MCF 10A (cell line): ENCODE measurements around the gene DGCR8. TPM values are rescaled to one million over a fixed set of nuclear protein-coding genes. Genes with fewer than 3 reads are reported as not detected.
A peak's percentile ranks its signal among the peaks of the same experiment; 100 is the strongest.

Experiments
- BruUV-seq: library from RNA; stranded (reverse); fragments of 400-500 nt; replicated peaks from 2 replicates; lab custom pipeline; 2021; lab: Mats Ljungman, UMichigan
- CTCF ChIA-PET: fragments of 300-600 bp; sonication (Branson Sonifier 250); formaldehyde crosslinking; extraction: SDS; loops from one replicate; lab custom pipeline; 2021; ENCODE audit warnings: antibody characterized with exemption, inconsistent platforms; lab: Yijun Ruan, JAX
- POLR2A ChIA-PET: fragments of 300-600, 350-650 bp; sonication (Branson Sonifier 250); formaldehyde crosslinking; extraction: SDS; loops from one replicate; lab custom pipeline; 2020; ENCODE audit warnings: antibody characterized with exemption, inconsistent platforms; lab: Yijun Ruan, JAX
- DNase-seq: peaks from one replicate; pipeline ENCODE4 v3.0.0-alpha.2; 2018; ENCODE audit not compliant: unreplicated experiment
- H3K27ac Mint-ChIP-seq: one replicate; pipeline ENCODE4 v1.8.0; 2022; ENCODE audit warnings: mild to moderate bottlenecking, low read depth, mixed read lengths; ENCODE audit not compliant: unreplicated experiment
- H3K27me3 Mint-ChIP-seq: one replicate; pipeline ENCODE4 v1.8.0; 2022; ENCODE audit warnings: mixed read lengths; ENCODE audit not compliant: insufficient read depth, unreplicated experiment
- H3K36me3 Mint-ChIP-seq: one replicate; pipeline ENCODE4 v1.8.0; 2022; ENCODE audit warnings: mild to moderate bottlenecking, moderate library complexity, mixed read lengths; ENCODE audit not compliant: insufficient read depth, unreplicated experiment
- H3K4me1 Mint-ChIP-seq: one replicate; pipeline ENCODE4 v1.8.0; 2022; ENCODE audit warnings: mixed read lengths; ENCODE audit not compliant: insufficient read depth, unreplicated experiment
- H3K4me3 Mint-ChIP-seq: one replicate; pipeline ENCODE4 v1.8.0; 2022; ENCODE audit warnings: mild to moderate bottlenecking, moderate library complexity, mixed read lengths; ENCODE audit not compliant: unreplicated experiment
- H3K9me3 Mint-ChIP-seq: one replicate; pipeline ENCODE4 v1.8.0; 2022; ENCODE audit warnings: mixed read lengths; ENCODE audit not compliant: unreplicated experiment
- intact Hi-C: fragments of 100-400 bp; cut with micrococcal nuclease; formaldehyde crosslinking; loops from 2 replicates; pipeline ENCODE4 v1.14.1; 2022
- total RNA-seq: library from RNA; stranded (reverse); gene quantifications from 2 replicates; pipeline ENCODE4 v1.2.3, GENCODE V29; 2022
- TF ChIP-seq, protein P1 (sequence below): fragments of 200-600 bp; IDR thresholded peaks from one replicate; pipeline ENCODE4 v1.8.0; 2022; ENCODE audit warnings: antibody characterized with exemption, mild to moderate bottlenecking; ENCODE audit not compliant: unreplicated experiment

Gene DGCR8
- total RNA-seq, 1 experiment from 2014 or later, result 40.8 TPM

DNA sequence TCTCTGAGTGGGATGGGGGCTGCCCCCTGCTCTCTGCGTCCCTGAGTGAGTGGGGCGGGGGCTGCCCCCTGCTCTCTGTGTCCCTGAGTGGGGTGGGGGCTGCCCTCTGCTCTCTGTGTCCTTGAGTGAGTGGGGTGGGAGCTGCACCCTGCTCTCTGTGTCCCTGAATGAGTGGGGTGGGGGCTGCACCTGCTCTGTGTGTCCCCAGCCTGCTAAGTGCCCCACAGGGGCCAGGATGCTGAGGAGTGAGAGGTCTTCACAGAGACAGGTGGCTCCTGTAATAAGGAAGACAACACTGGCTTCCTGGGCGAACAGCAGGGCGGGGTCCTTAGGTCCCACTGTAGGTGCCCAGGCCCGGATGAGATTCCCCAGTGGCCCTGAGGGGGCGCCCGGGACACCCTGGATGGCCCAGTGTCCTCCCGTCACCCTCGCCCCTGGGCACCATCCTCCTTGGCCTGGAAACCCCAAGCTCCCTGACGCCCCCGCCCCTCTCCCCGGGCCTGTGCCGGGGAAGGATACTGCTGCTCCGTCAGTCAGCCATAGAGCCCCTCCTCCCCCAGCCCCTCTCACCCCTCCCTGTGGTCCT, 74.7 kb downstream of the DGCR8 start:
- CTCF ChIA-PET, result interaction anchor here (6.0 kb wide), 1 partner anchor 130 kb away, joined by 51 read pairs; no protein-coding TSS in a partner anchor
- TF ChIP-seq, protein P1, sequence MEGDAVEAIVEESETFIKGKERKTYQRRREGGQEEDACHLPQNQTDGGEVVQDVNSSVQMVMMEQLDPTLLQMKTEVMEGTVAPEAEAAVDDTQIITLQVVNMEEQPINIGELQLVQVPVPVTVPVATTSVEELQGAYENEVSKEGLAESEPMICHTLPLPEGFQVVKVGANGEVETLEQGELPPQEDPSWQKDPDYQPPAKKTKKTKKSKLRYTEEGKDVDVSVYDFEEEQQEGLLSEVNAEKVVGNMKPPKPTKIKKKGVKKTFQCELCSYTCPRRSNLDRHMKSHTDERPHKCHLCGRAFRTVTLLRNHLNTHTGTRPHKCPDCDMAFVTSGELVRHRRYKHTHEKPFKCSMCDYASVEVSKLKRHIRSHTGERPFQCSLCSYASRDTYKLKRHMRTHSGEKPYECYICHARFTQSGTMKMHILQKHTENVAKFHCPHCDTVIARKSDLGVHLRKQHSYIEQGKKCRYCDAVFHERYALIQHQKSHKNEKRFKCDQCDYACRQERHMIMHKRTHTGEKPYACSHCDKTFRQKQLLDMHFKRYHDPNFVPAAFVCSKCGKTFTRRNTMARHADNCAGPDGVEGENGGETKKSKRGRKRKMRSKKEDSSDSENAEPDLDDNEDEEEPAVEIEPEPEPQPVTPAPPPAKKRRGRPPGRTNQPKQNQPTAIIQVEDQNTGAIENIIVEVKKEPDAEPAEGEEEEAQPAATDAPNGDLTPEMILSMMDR, result no peak
- H3K9me3 Mint-ChIP-seq, result no peaks in the 10 kb centered on the region
- intact Hi-C loops, result no loop called here
- H3K4me1 Mint-ChIP-seq, result no peaks in the 10 kb centered on the region
- DNase-seq, result no peak
- no TSS peak for BruUV-seq
- POLR2A ChIA-PET, result interaction anchor here (1.0 kb wide), 1 partner anchor 127 kb away, joined by 4 read pairs; no protein-coding TSS in a partner anchor
- H3K27me3 Mint-ChIP-seq, result no peaks in the 10 kb centered on the region
- H3K27ac Mint-ChIP-seq, result no peak overlapping the region
- no peak overlapping the region for H3K4me3 Mint-ChIP-seq
- no peaks in the 10 kb centered on the region for H3K36me3 Mint-ChIP-seq

DNA sequence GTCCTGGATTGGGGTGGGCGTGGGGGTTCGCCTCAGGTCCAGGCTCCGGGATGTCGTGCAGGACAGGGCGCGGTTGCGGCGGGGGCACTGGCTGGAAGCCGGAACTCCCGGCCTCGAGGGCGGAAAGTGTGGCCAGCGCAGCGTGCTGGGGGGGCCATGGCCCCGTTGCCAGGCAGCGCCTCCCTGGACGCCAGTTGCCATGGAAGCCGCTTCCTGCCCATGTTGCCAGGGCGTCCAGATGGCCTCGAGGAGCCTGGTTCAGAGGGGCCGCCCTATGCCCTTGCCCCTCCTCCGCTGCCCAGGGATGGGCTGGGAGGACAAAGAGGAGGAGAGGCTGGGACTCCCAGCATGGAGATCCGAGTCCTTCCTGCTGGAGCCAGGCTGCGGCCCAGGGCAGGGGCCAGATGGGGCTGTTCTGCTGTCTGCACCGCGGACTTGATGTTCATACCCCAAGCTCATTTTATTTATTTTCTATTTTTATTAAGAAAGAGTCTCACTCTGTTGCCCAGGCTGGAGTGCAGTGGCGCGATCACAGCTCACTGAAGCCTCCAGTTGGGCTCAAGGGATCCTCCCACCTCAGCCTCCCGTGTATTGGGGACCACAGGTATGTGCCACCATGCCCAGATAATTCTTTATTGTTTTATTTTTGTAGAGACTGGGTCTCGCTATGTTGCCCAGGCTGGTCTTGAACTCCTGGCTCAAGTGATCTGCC, 75.4 kb downstream of the DGCR8 start:
- Mint-ChIP-seq H3K4me3 (no peak overlapping the region), H3K36me3 (no peaks in the 10 kb centered on the region), H3K27me3 (no peaks in the 10 kb centered on the region), H3K4me1 (no peaks in the 10 kb centered on the region), H3K9me3 (no peaks in the 10 kb centered on the region), H3K27ac (no peak overlapping the region)
- BruUV-seq, result no TSS peak
- peak; percentile 47 for DNase-seq
- intact Hi-C loops, result loop anchor here (2.0 kb wide), 2 partner anchors 83 to 301 kb away; no protein-coding TSS in a partner anchor
- TF ChIP-seq, protein P1, result no peak
- CTCF ChIA-PET, result interaction anchor here (2.0 to 6.0 kb wide), 2 partner anchors 129 to 136 kb away, joined by 6 to 51 read pairs; no protein-coding TSS in a partner anchor
- POLR2A ChIA-PET, result interaction anchor here (1.0 kb wide), 1 partner anchor 126 kb away, joined by 4 read pairs; no protein-coding TSS in a partner anchor

DNA sequence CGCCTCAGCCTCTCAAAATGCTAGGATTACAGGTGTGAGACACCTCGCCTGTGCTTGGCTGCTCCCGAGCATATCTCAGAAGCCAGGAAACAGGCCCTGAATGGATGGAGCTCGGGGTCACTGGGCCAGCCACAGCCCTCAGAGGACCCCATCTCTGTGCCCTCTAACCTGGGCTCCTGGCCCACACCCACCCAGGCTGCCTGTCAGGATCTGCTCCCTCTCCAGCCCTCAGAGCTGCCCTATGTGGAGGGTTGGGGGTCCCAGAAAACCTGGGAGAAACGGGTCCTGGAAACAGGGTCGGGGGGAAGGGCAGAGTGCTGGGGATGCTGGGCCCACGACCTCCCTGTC, 76.0 kb downstream of the DGCR8 start:
- Mint-ChIP-seq H3K9me3 (no peaks in the 10 kb centered on the region), H3K4me1 (no peaks in the 10 kb centered on the region), H3K36me3 (no peaks in the 10 kb centered on the region), H3K4me3 (no peak overlapping the region), H3K27me3 (no peaks in the 10 kb centered on the region), H3K27ac (no peak overlapping the region)
- ChIA-PET CTCF (interaction anchor here (2.0 to 6.0 kb wide), 2 partner anchors 128 to 135 kb away, joined by 6 to 51 read pairs; no protein-coding TSS in a partner anchor), POLR2A (no interaction called here)
- no peak for DNase-seq
- TF ChIP-seq, protein P1, result no peak
- intact Hi-C loops, result loop anchor here (2.0 kb wide), 2 partner anchors 83 to 301 kb away; no protein-coding TSS in a partner anchor
- no TSS peak for BruUV-seq
